Osteocyte (in vitro differentiated cells): Measurements from ENCODE around the gene PAX8. TPM values are rescaled to one million over a fixed set of nuclear protein-coding genes. Genes with fewer than 3 reads are reported as not detected.

ENCODE experiments used
- DNase-seq: peaks from one replicate; pipeline ENCODE4 v3.0.0; 2021; ENCODE audit warnings: mixed read lengths; ENCODE audit not compliant: unreplicated experiment; ENCODE audit errors: extremely low spot score
- H3K27ac Mint-ChIP-seq: one replicate; pipeline ENCODE4 v1.8.0; 2021; ENCODE audit warnings: mild to moderate bottlenecking, mixed read lengths; ENCODE audit not compliant: unreplicated experiment
- H3K27me3 Mint-ChIP-seq: one replicate; pipeline ENCODE4 v1.8.0; 2021; ENCODE audit warnings: mixed read lengths; ENCODE audit not compliant: unreplicated experiment
- H3K36me3 Mint-ChIP-seq: one replicate; pipeline ENCODE4 v1.8.0; 2021; ENCODE audit warnings: mixed read lengths; ENCODE audit not compliant: unreplicated experiment
- H3K4me1 Mint-ChIP-seq: one replicate; pipeline ENCODE4 v1.8.0; 2021; ENCODE audit warnings: mixed read lengths; ENCODE audit not compliant: unreplicated experiment
- H3K4me3 Mint-ChIP-seq: one replicate; pipeline ENCODE4 v1.8.0; 2021; ENCODE audit warnings: mild to moderate bottlenecking, moderate library complexity, mixed read lengths; ENCODE audit not compliant: unreplicated experiment
- H3K9me3 Mint-ChIP-seq: one replicate; pipeline ENCODE4 v1.8.0; 2021; ENCODE audit warnings: mixed read lengths; ENCODE audit not compliant: unreplicated experiment
- CTCF ChIP-seq: fragments of 200-600 bp; sonication (generic); IDR thresholded peaks from 2 replicates; pipeline ENCODE4 v1.5.0; 2021; ENCODE audit warnings: antibody characterized with exemption, mild to moderate bottlenecking, moderate library complexity
- total RNA-seq: library from RNA; stranded (reverse); gene quantifications from 2 replicates; pipeline ENCODE4 v1.2.1, GENCODE V29; 2021

PAX8 gene
- total RNA-seq, 1 donor from 2014 or later = not detected

- no peak for DNase-seq
- no peaks in the 10 kb centered on the region for H3K9me3 Mint-ChIP-seq
- H3K36me3 Mint-ChIP-seq = no peaks in the 10 kb centered on the region
- H3K4me1 Mint-ChIP-seq = peaks cover 56% of the 10 kb centered on the region
- no peak overlapping the region for H3K4me3 Mint-ChIP-seq
- peak overlapping the region; percentile 91 for H3K27ac Mint-ChIP-seq
- no peaks in the 10 kb centered on the region for H3K27me3 Mint-ChIP-seq
- TF ChIP-seq CTCF = no peak
Observed at GRCh38 chr2:113209646-113210171, 69.0 kb downstream of the PAX8 start.

GRCh38 chr2:113209011-113209645, 69.6 kb downstream of the PAX8 start:
- Mint-ChIP-seq H3K27ac (peak overlapping the region; percentile 87), H3K27me3 (no peaks in the 10 kb centered on the region), H3K9me3 (no peaks in the 10 kb centered on the region), H3K4me1 (peaks cover 56% of the 10 kb centered on the region), H3K36me3 (no peaks in the 10 kb centered on the region), H3K4me3 (no peak overlapping the region)
- DNase-seq = no peak
- no peak for TF ChIP-seq CTCF

GRCh38 chr2:113208396-113208795, 70.3 kb downstream of the PAX8 start:
- H3K9me3 Mint-ChIP-seq = no peaks in the 10 kb centered on the region
- H3K4me1 Mint-ChIP-seq = peaks cover 55% of the 10 kb centered on the region
- H3K27me3 Mint-ChIP-seq = no peaks in the 10 kb centered on the region
- H3K27ac Mint-ChIP-seq = peak overlapping the region; percentile 52
- H3K4me3 Mint-ChIP-seq = no peak overlapping the region
- TF ChIP-seq CTCF = no peak
- no peaks in the 10 kb centered on the region for H3K36me3 Mint-ChIP-seq
- no peak for DNase-seq

GRCh38 chr2:113207021-113207420, 71.7 kb downstream of the PAX8 start:
- no peak overlapping the region for H3K4me3 Mint-ChIP-seq
- no peaks in the 10 kb centered on the region for H3K27me3 Mint-ChIP-seq
- H3K9me3 Mint-ChIP-seq = no peaks in the 10 kb centered on the region
- H3K4me1 Mint-ChIP-seq = peaks cover 51% of the 10 kb centered on the region
- no peak overlapping the region for H3K27ac Mint-ChIP-seq
- no peak for TF ChIP-seq CTCF
- no peaks in the 10 kb centered on the region for H3K36me3 Mint-ChIP-seq
- DNase-seq = no peak

GRCh38 chr2:113206251-113206650, 72.5 kb downstream of the PAX8 start:
- Mint-ChIP-seq H3K27ac (no peak overlapping the region), H3K9me3 (no peaks in the 10 kb centered on the region), H3K4me3 (no peak overlapping the region), H3K36me3 (no peaks in the 10 kb centered on the region), H3K27me3 (no peaks in the 10 kb centered on the region), H3K4me1 (peaks cover 43% of the 10 kb centered on the region)
- no peak for DNase-seq
- no peak for TF ChIP-seq CTCF
